SIG-M5 treated with dmso at 0.1 percent for 504 hours (cell line): ENCODE data around the gene KATNA1.

Experiments
- DNase-seq: peaks from one replicate; lab custom pipeline; 2025; ENCODE audit not compliant: unreplicated experiment; lab: John Stamatoyannopoulos, UW

The KATNA1 gene

DNA sequence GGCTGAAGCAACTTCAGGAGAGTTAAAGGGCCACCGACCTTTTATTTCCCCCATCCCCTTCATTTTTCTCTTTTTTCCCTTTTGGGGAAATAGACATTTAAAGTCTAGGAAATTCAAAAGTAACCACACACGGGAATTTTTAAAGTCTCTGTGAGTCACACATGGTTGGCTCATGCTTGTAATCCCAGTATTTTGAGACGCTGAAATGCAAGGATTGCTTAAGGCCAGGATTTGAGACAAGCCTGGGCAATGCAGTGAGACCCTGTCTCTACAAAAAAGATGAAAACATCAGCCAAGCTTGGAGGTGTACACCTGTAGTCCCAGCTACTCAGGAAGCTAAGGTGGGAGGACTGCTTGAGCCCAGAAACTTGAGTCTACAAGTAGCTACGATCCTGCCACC lies 34.2 kb downstream of the KATNA1 start:
- DNase-seq = no peak

DNA sequence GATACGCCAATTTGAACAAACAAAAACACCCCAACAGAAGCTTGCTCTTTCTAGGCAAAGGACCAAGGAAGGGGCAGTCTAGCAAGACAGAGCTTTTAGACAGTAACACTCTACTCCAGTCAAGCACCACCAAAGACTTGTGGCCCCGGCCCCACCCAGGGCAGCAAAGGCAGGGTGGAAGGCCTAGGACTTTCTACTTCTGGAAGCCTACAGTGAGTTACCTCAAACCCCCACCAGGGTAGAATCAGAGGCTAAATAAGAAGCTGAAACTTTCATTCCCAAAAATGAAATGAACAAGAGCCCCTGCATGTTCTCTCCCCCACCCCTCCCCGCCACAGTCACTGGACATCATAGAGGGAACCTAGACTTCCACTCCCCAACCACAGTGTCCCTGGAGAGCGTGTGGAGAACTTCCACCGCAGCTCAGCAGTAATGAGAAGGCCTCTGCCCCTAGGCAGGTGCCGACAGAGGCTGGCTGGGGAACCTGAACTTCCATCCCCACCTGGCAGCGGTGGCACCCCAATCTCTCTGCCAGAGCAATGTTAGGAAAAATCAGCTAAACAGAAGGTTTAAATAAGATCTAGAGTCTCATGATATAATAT lies 40.0 kb downstream of the KATNA1 start:
- DNase-seq = no peak

DNA sequence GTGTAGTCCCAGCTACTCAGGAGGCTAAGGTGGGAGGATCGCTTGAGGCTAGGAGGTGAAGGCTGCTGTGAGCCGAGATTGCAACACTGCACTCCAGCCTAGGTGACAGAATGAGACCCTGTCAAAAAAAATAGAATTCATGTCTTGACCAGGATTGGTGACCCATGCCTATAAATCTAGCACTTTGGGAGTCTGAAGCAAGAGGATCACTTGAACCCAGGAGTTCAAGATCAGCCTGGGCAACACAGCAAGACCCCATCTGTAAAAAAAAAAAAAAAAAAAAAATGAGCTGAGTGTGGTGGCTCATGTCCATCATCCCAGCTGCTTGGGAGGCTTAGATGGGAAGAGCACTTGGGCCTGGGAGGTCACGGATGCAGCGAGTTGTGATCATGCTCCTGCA lies 48.0 kb downstream of the KATNA1 start:
- no peak for DNase-seq

DNA sequence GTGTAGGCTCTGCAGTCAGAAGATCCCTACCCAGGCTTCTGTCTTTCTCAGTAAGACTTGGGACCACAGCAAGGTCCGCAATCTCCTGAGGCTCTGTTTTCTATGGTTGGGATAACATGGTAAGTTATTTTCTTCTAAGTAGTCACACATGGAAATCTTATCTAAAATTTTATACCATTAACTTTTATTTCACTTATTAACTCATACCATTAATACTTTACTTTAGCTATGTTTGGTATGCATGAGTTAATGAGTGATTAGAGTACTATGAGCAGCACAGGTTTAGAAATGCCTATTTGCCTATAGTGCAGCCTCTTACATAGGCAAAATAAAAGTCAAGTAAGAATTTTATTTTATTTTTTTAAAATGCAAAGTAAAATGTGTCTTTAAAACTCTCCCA lies 55.1 kb downstream of the KATNA1 start:
- no peak for DNase-seq

DNA sequence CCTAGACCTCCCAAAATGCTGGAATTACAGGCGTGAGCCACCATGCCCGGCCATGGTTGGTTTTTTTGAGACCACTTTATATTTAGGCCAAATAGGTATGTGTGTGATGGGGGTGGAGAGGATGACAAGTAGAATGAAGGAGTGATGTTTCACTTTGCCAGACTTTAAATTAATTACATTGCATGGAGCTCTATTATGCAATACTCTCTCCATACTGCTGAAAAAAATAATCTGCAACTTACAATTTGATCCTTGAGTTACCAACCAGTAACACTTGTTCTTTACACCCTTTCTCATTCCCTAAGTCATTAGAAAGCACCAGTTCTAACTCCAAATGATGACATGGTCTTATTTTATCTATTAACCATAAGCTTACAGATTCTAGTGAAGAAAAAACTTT lies 55.5 kb downstream of the KATNA1 start:
- DNase-seq = no peak

DNA sequence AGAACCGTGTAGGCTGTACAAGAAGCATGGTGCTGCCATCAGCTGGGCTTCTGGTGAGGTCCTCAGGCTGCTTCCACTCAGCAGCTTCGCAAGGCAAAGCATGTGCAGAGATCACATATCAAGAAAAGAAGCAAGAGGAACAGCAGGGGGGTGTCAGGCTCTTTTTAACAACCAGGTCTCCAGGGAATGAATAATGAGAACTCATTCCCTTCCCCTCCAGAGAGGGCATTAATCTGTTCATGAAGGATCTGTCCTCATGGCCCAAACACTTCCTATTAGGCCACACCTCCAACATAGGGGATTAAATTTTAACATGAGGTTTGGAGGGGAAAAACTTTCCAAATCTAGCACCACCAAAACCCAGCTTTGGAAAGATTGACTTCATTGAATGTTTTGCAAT lies 62.4 kb downstream of the KATNA1 start:
- no peak for DNase-seq

DNA sequence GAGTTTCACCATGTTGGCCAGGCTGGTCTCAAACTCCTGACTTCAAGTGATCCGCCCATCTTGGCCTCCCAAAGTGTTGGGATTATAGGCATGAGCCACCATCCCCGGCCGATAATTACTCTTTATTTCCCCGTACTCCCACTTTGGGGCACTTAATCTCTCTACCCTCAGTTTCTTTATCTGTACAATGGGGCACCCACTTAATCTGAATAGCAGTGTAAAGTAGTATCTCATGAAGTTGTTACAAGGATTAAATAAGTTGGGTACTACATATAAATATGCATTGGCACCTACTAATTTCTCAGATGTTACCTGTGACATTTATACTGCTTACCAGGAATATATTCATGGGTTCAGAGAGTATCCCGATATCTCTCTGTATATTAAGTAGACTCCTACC lies 67.2 kb downstream of the KATNA1 start:
- no peak for DNase-seq

DNA sequence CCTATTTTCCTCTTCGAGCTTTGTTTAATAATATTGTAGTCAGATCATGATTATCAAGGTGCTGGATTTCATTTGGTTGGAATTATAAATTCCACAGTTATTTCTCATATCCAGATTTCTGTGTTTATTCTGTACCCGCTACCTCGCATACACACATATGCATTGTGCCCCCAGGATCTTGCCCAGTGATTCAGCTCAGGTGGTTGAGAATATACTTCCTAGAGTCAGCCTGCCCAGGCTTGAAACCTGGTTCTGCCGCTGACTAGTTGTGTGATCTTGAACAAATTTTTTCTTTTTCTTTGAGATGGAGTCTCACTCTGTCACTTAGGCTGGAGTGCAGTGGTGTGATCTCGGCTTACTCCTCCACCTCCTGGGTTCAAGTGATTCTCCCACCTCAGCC lies 67.6 kb downstream of the KATNA1 start:
- DNase-seq = no peak

DNA sequence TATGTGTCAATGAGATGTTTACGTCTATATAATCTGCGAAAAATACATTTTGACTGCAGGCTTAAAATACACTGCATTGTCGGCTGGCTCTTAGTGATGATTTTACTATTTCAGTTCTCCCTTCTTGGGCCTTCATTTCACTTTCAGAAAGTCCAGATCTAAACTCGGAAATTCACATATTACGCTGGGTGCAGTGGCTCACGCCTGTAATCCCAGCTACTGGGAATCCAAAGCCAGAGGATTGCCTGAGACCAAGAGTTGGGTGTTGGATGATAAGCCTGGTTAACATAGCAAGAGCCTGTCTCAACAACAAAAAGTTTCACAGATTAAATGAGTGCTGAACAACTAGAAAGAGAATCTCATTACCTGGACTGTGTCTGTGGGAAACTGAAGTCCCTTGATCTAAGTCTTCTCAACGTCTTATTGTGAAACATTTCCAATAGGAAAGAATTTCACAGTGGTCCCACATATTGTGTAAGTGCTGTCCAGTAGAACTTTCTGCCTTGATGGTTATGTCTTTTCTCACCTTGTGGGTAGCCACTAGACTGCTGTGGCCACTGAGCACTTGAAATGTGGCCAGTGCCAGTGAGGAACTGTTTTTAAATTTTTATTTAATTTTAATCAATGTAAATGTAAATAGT lies 80.4 kb downstream of the KATNA1 start:
- no peak for DNase-seq

DNA sequence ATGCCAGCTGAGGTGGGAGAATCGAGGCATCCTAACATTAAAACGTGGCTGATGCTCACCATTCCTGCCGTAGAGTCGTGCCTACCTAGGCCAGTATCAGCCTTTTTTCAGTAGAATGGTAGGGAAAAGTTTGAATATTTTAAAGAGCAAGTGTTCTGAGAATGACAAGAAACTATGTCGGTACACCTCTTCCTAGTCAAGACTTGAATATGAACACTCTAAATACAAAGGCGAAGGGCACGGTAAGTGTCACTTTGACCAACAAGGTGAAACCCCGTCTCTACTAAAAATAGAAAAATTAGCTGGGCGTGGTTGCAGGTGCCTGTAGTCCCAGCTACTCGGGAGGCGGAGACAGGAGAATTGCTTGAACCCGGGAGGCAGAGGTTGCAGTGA lies 81.3 kb downstream of the KATNA1 start:
- DNase-seq = no peak

DNA sequence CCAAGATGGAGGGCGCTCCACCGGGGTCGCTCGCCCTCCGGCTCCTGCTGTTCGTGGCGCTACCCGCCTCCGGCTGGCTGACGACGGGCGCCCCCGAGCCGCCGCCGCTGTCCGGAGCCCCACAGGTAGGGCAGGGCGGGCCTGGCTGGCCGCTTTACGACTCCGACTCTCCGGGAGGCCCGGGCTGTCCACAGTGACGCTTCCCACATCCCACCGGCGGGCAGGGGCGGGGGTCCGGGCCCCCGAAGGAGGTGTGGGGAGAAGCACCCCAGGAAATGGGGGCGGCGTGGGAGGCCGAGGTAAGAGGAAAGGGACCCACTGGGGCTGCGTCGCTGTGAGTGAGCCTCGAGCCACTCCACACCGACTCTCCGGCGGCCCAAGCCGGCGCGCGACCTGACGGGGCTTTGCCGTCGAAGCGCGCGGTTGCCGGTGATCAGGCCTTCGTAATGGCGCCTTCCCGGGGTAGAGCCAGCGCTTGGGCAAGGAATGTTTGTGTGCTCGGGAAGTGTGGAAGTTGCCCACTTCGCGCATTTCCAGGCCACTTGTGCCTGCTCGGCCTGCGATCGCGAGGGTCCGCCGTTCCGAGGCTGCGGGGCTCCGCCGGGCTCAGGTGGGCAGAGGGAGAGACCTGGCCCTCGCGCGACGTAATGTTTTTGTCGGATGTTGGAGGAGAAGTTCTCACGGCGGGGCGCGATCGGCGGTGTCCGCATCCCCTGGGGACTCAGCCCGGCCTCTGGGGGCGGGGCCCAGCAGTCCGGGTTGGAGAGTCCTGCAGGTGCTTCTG lies 81.9 kb downstream of the KATNA1 start:
- peak; percentile 29 for DNase-seq

DNA sequence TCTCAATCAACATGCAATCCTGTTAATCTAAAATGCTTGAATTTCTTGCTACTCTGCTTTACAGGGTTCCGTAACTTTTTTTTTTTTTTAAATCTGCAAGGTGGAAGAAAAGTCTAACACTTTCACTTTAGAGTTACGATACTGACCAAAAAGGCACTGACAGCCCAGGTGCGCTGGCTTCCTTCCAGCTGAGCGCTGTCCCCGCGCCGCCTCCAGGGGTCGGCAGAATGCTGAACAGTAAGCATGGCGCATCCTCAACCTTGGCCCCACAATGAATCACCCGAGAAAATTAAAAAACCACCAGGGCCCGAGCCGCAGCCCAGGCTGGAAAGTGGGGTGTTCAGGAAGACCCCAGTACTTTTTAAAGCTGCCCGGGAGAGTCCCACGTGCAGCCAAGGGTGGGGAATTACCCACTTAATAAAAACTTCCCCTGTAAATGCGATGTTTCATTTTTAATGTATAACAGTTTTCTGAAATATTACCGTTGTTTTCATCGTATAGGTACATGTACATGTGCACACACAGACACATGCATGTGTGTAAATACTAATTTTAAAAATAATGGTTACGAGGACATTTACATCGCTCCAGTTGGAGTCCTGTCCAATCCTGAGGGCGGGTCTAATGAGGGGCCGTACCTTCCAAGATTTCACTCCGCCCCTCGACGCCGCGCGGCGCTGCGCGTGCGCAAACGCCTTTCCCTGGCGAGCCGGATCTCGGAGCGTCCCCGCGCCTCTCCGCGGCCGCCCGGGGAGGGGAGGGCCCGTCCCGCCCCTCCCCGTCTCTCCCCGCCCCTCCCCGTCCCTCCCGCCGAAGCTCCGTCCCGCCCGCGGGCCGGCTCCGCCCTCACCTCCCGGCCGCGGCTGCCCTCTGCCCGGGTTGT lies 82.7 kb downstream of the KATNA1 start, which contains the start of gene GINM1:
Gene GINM1, plus strand, starts transcription at position 849 of the 883 bp plus-strand sequence. CDS start 40 bp downstream, outside the sequence.
- DNase-seq = peak; percentile 77

DNA sequence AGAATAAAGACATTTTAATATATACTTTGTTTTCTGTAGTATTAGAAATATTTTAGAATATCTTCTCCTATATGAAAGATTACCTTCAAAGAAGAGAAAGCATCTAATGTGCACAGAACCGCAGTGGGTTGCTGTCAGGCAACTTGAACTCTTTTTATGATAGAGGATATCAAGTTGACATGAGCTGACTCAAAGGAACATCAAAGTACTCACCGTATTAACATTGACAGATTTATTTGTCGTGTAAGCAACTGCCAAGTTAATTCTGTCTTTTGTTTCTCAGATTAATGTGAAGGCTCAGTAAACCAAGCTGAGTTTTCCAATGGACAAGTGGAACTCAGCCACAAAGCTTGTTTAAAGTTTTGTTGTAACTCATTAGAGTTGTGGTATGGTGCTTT lies 84.6 kb downstream of the KATNA1 start:
- DNase-seq = no peak

DNA sequence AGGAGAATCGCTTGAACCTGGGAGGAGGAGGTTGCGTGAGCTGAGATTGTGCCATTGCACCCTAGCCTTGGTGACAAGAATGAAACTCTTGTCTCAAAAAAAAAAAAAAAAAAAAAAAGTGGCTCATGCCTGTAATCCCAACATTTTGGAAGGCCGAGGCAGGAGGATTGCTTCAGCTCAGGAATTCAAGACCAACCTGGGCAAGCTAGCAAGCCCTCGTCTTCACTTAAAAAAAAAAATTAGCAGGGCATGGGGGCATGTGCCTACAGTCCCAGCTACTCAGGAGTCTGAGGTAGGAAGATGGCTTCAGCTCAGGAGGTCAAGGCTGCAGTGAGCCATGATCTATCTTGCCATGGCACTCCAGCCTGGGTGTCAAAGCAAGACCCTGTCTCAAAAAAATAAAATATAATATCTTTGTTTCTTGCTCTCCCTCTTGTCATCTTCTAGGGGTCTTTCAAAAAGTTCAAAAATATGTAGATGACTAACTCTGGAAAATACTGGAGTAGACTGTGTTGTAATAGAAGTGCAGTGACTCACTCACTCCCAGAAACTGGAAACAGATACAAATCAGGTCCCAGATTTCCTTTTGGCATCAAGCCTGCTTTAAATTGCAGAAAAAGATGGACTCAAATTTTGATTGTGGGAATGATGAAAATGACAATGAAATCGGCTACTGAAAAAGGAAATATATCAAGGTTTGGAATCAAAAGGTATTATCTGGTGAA lies 85.1 kb downstream of the KATNA1 start:
- no peak for DNase-seq

DNA sequence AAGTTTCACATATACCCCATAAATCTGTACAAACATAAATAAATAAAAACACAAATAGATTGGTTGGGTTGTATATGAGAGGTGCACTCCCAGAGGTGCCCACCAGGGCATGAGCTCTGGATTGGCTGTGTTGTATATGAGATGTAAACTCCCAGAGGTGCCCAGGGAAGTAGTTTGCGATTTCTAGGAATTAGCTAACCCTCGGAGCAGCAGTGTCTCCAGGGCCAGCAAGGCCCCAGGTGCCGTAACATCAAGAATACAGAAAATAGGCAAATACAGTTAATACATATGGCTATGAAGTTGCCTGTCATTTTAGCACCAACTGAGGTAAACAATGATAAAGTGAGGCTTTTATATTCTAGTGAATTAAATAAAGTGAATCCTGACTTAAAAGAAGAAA lies 87.8 kb downstream of the KATNA1 start:
- DNase-seq = no peak

DNA sequence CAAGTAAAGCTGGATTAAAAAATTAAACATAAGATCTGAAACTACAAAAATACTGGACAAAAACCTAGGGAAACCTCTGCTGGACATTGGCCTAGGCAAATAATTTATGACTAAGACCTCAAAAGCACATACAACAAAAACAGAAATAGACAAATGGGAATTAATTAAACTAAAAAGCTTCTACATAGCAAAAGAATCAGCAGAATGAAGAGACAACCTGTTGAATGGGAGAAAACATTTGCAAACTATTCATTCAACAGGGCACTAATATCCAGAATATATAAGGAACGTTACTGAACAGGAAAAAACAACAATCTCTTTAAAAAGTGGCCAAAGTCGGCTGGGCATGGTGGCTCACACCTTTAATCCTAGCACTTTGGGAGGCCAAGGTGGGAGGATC lies 89.1 kb downstream of the KATNA1 start:
- no peak for DNase-seq

DNA sequence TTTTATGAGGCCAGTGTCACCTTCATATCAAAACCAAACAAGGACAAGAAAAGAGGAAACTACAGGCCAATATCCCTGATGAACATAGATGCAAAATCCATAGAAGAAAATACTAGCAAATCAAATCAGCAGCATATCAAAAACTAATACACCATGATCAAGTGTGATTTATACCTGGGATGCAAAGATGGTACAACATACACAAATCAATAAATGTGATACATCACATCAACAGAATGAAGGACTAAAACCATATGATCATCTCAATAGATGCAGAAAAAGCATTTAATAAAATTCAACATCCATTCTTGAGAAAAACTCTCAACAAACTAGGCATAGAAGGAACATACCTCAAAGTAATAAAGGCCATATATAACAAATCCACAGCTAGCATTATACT lies 90.5 kb downstream of the KATNA1 start:
- no peak for DNase-seq

DNA sequence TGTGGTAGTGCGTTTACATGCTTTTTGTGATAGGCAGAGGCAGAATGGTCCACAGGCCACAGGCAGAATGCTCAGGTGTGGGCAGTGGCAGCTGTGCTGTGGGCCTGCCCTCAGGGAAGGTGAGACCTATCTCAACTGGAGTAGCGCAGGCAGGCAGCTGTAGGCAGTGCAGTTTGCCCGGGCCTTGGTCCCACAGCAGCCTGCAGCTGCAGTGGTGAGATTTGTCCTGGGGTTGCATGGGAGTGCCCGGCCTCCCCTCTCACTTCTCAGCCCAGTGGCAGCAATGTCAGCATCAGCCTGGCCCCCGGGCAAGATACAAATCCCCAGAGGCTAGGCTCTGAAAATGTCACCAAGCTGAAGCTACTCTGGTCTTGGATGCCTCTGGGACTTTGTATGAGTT lies 96.6 kb downstream of the KATNA1 start:
- no peak for DNase-seq

DNA sequence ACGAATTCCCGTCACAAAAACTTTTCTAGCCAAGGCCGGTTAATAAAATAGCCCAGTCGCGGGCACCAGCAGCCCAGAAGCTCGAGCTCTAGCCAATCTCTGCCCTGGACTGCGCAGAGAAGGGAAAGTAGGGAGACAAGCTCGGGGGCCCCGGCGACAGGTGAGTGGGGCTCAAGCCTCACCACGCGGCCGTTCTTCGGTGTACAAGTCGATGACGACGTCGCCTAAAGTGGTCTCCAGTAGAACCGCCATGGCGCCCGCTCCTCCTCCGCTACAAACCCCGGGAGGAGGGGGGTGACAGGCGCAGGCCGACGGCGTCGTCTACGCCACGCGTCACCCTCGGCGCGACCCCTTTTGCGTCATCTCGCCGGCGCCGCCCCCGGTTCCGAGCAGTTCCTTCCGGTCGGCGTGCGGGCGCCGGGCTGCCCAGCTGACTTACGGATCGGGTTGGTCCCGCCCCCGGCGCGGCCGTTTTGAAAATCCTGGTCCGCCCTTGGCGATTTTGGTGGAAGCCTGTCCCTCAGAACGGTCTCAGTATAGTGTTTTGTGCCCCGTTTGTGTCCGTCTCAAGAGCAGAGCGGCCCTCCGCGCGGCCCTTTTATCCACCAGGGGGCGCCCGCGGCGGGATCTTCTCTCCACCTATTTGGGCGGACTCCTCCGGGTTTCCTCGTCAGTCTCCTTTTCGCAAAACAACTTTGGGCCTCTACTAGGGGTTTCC lies 102.6 kb downstream of the KATNA1 start, which contains the start of gene PPIL4:
Gene PPIL4, minus strand, starts transcription at position 290 of the 718 bp plus-strand sequence. Its CDS starts 38 bp downstream, at position 252.
- peak; percentile 89 for DNase-seq

DNA sequence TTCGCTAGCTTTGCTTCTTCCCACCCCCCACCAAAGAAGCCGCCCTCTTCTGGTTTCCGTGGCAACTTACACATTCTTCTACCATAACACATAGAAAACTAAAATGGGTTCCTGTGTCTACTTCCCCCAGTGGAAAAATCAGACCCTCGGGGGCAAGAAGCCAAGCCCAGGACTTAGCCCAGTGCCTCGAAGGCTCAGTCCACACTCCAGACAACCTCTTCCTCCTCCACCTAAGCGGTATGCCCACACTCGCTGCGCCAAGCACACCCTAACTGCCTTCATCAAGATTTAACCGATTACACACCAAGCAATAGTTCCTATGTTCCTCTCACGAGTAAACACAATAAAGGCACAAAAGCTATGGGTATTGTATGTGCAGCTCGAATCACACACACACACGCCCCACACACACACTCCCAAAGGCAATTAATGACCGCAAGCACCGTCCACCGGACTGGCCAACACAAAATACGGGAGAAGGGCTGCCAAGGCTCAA lies 103.2 kb downstream of the KATNA1 start:
- peak; percentile 73 for DNase-seq
